IMR-90 (cell line): ENCODE results near the gene WNT9B.

ENCODE experiments used
- CTCF ChIP-seq: conservative IDR thresholded peaks from 2 replicates; pipeline ENCODE4 v1.5.1; 2012; ENCODE audit warnings: mild to moderate bottlenecking, low read depth, low read length, improper control_type of control experiment
- POLR2A ChIP-seq: IDR thresholded peaks from 2 replicates; pipeline ENCODE4 v1.6.1; 2012; ENCODE audit warnings: mild to moderate bottlenecking, low read depth, low read length

- TF ChIP-seq POLR2A (no peak), CTCF (no peak)
Observed at GRCh38 chr17:46876353-46876887, 25.0 kb downstream of the WNT9B start.
